Hematopoietic multipotent progenitor cell treated with erythropoietin and hydrocortisone succinate and interleukin-3 and kit ligand, for 6 days (in vitro differentiated cells): ENCODE measurements around the gene BFSP1.

Experiments
- DNase-seq: peaks from one replicate; pipeline ENCODE4 v3.0.0-alpha.2; 2015

The BFSP1 gene

DNA sequence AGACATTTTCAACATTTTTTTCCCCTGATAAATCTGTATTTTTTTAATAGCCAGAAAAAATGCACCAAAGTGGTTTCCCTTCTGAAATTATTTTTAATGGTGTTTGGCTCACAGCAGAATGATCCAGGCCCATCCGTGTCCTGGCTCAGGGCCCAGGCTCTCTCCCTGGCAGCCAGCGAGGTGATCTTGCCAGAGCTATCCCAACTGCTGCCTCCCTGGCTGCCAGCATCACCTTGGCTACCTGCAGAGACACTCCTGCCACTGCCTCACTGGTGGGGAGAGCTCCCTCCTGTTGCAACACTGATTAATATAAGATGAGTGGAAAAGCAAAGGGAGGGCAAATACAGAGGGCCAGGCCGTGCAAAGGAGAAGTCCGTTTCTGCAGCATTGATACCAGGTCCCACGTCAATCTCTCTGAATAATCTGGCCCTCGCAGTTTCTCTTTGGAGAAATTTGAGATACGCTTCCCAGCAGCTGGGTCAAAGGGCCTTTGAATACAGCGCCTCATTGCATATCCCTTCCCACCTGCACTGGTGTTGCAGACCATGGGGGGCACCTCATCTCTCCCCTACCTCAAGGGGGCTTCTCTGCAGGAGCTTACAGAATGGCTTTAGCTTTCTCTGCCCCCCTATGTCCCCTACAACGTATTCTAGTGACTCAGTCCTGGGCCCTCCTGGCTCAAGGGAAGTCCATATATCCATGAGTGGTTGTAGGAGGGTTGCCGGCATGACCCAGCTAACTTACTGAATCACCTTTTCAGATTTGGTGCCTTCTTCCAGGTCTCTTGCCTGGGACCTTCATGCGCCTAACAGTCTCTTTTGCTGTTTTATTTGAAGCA lies 25.9 kb upstream of the BFSP1 start:
- no peak for DNase-seq

DNA sequence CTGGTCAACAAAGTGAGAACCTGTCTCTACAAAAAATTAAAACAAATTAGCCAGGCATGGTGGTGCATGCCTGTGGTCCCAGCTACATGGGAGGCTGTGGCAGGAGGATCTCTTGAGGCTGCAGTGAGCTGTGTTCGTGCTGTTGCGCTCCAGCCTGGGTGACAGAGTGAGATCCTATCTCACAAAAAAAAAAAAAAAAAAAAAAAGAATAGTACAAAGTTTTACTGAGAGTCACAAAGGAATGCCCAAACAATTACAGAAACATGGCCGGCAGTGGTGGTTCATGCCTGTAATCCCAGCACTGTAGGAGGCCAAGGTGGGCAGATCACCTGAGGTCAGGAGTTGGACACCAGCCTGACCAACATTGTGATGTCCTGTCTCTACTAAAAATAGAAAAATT lies 23.9 kb upstream of the BFSP1 start:
- DNase-seq = no peak

DNA sequence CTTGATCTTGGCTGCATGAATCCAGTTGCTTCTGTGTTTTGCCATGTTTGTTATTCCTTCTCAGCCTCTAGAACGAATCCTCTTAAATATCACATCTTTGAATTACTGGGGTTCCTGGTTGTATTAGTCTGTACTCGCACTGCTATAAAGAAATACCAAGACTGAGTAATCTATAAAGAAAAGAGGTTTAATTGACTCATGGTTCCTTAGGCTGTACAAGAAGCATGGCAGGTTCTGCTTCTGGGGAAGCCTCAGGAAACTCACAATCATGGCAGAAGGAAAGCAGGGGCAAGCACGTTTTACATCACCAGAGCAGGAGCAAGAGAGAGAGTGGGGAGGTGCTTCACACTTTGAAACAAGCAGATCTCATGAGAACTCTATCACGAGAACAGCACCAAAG lies 18.0 kb upstream of the BFSP1 start:
- DNase-seq = no peak

DNA sequence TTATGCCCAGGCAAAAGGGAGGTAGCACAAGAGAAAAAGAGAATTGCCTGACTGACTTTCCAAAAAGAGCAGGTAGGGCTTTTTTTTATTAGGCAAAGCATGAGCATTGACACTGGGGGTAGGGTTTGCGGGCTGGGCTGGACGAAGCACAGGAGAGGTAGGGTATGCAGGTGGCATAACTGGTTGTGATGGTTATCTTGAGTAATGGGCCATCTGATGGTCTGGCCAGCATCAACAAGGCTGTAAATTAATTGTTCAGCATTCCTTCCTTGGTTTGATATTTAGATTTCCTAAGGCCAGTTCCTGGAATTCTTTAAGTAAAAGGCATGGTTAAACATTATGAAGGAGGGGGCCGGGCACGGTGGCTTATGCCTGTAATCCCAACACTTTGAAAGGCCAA lies 13.9 kb upstream of the BFSP1 start:
- DNase-seq = no peak

DNA sequence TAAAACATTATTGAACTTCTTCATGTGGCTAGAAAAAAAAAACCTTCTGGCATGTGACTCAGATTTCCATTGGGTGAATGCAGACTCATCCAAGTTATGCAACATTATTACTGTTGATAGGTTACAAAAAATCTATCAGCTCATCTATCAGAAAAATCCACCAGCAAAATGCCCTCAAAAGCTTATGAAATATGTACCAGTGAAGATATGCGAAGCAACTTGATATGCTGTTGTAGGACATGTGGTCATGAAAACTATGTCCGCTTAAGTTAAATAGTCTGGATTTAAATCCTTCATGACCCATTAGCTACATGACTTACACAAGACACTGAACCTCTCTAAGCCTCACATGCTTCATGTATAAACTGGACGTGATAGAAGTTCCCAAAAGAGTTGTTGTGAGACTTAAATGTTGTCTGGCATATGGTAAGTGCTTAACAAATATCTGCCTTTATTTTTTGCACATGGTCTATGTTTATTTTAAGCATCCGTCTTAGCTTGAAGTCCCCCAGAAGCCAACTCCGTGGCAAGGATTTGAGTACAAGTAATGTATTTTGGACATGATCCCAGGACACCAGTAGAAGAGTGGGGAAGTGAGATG lies 12.5 kb upstream of the BFSP1 start:
- DNase-seq = no peak

DNA sequence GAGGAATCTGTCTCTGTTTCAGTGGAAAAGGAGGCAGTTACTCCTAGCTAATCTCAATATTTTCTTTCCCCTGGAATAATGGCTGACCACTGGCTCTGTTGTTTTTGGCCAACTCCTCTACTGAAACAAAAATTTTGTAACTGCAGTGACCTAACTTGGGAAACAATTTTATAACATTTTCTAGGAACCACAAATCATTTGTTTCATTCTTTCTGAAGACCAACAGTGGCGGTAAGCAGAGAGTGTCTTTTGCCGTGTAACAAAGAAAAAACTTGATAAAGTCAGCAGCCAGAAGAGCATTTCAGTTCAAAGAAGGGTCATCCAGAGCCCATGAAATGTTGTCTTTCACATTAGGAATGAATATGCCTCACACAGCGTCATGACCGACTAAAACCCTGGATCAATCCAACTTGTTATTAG lies 11.8 kb upstream of the BFSP1 start:
- DNase-seq = no peak

DNA sequence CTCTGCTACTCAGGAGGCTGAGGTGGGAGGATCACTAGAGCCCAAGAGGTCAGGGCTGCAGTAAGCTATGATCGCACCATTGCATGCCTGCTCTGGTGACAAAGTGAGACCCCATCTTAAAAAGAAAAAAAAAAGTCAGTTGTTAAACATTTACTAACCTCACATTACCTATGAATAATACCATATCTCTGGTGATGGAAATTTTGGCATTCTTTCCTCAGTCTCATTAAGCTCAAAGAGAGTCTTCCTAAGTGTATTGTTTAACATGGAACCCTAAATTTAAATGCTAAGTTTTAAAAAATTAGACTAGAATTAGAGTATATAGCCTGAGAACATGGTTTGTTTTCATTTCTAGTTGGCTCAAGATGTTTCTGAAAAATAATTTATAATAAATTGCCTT lies 11.3 kb upstream of the BFSP1 start:
- no peak for DNase-seq

DNA sequence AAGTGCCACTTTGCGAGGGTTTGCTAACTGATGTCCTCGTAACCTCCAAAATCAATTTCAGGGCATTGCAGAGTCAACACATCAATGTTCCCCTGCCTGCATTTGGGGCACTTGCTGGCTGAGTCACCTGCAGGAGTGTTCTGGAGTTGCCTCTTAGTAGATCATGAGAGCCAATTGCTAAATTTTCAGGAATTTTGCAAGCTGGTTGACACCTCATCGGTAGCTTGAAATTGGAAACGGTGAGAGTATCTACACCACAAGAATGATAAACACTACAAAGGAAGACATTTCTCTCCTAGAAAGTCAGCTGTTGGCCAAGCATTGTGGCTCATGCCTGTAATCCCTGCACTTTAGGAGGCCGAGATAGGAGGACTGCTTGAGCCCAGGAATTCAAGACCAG lies 10.8 kb upstream of the BFSP1 start:
- DNase-seq = no peak

DNA sequence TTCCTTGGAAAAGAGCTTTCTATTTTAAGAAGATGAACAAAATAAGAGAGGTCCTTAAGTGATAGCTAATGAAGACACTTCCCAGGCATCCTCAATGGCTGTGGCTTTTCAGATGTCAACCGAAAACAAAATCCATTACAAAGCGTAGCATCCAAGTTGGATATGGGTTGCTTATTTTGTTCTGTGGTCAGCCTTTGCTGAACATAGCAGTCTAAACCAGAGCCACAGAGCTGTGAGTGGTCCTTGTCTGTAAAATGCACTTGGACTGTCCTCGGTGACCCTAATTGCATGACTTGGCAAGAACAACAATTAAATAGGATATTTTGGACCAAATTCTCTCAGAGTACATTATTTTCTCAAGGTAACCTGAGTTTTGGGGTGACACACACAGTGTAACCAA lies 10.4 kb upstream of the BFSP1 start:
- DNase-seq = no peak

DNA sequence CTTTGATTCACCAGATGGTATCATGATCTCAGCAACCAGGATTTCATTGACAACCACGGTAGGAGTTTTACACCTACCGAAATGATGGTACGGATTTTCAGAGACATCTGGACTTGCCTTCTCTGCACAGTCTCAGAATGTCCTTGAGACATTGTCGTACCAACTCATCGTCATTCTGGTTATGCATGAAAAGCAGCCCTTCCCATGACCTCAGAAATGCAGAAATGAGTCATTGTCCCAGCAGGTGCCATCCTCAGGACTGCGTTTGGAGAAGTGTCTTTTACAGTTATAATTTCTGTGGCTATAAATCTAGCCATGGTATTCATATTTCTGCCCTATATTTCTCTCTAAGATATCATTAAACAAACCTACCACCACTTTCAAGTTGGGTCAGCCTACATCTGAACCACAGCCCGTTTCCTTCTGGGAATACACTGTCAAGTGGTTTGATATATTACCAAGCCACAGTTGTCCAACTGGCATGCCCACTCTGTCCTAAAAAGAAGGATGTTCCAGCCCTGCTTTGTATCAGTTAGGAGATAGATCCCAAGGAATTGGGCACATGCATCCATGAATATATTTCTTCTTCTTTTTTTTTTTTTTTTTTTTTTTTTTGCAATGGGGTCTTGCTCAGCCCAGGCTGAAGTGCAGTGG lies 7.5 kb upstream of the BFSP1 start:
- DNase-seq = no peak

DNA sequence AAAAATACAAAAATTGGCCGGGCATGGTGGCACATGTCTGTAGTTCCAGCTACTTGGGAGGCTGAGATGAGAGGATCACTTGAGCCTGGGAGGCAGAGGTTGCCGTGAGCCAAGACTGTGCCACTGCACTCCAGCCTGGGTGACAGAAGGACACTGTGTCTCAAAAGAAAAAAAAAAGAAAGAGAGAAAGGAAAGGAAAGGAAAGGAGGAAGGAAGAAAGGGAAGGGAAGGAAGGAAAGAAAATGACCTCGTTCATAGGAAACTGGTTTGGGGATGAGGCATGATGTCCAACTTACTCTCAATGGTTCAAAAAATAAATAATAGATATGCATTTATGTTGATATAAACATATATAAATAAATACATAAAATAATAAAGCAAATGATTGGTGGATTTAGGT lies 6.8 kb upstream of the BFSP1 start:
- no peak for DNase-seq

DNA sequence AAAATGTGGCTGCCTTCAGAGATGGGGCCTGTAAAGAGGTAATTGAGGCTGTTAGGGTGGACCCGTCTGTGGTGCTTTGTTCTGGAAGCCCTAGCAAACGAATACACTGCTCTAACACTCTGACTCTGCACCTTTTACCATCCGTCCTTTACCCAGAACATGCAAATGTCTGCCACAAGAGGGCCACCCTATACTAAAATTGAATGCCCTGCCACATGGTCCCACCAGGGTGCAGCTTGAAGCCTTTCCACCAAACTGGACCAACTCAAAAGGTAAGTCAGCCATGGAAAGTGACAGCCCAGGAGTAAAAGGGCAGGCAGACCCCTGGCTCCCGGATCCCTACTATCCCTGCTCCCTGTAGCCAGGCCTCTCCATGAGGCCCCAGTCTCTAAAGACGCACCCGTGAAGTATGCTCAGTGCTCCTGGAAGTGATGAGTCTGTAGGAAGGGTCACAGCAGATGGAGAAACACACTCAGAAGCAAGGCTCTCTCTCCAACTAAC lies 5.8 kb upstream of the BFSP1 start:
- DNase-seq = peak; percentile 91

DNA sequence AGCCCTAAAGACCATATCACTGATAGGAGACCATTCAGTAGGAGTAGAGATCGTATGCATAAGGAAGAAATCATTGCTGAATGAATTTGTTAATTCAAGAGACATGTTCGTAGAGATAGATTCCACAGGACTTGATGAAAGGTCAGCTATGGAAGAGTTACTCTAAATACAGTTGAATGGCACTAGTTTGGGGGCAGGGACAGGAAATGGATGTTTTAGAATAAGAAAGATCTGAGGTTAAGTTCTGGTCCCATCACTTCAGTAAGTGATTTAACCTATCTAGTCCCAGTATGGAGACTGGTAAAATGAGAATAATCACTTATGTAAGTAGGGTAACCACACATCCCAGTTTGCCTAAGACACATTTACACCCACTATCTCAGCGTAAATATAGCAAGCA lies 2.9 kb upstream of the BFSP1 start:
- DNase-seq = no peak

DNA sequence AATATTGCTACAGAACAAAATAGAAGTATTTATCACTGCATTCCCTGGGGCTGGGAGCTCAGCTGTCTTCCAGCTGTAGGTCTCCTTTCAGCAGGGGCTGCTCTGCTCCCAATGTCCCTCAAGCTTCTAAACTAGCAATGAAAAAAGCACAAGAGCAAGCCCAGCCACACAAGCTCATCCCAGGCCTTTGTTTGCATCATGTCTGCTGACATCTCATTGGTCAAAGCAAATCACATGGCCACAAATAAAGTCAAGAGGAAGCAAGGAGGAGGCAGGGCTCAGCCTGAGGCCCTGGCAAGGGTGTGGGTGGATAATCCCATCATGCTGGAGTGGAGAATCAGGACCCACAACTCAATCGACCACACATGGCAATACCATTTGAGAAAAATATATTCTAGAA lies 2.2 kb upstream of the BFSP1 start:
- DNase-seq = peak; percentile 75

DNA sequence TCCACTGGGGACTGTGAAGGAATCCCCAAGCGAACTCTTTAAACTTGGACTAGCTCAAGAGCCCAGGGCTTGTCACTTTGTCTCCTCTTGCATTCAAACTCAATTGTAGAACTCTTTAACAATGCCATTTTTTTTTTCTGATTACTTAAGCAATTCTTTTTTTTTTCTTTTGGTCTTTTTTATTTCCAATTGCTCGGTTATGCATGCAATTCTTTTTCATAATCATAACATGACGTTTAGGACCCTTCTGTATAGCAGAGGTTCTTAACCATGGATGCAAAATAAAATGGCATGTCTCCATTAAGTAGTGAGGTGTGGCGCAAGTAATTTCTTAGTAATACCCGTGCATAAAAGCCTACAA lies 466 bp upstream of the BFSP1 start:
- DNase-seq = no peak

DNA sequence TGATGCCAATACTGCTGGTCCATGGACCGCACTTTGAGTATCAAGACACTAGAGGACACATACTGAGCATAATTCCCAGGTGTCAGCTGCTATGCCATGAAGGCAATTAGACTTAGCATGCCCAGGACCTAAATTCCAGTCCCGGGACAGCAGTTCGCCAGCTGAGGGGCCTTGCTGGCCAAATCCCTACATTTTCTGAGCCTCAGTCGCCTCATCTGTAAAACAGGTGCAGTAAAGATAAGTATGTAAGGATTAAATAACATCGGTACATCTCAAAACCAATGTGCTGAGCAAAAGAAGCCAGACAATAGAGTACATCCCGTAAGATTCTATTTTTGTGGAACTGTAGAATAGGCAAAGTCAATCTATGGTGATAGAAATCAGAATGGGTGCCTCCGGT lies 1.0 kb downstream of the BFSP1 start:
- DNase-seq = no peak

DNA sequence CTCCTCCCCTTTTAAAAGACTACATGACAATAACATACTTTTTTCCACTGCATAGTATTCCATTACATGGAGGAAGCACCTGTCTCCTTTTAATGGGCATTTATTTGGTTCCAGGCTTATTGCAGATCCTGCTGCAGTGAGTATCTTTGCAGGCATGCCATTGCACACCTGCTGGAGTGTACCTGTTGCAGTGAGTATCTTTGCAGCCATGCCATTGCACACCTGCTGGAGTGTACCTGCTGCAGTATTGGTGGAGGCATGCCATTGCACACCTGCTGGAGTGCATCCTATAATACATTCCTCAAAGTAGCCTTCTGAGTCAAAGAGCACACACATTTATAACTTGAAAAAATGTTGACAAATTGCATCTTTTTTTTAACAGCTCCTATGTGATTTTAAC lies 1.6 kb downstream of the BFSP1 start:
- no peak for DNase-seq

DNA sequence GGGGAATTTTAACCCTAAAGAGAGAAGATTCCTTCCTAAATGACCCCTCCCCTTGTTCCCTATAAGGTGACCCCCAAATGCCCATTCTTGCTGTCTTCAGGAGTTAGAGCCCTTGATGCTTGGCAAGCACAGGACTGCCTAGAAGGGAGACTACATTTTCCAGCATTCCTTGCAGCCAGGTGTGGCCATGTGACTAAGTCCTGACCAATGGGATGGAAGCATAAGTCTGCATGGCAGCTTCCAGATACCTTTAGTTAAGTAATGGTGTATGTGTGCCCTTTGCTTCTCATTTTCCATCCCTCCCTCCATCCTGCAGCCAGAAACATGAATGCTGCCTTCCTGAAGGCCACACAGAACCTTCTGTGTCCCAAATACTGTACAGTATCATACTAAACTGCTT lies 5.5 kb downstream of the BFSP1 start:
- DNase-seq = peak; percentile 73

DNA sequence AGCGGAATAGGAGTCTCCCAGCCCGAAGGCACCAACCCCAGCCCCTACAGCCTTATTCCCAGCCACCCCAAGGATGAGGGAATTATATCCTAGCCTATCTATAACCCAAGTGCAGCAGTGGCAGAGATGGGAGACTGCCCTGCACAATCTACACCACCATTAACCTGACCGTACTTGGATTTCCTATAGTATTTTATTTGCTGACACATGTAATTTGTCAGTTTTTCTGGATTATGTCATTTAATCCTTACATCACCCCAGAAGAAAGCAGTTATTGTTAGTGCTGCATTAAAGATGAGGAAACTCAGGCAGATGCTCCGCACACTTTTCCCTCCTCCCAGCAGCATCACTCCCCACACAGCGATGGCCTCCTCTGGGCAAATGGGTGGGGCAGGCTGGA lies 6.0 kb downstream of the BFSP1 start:
- DNase-seq = no peak

DNA sequence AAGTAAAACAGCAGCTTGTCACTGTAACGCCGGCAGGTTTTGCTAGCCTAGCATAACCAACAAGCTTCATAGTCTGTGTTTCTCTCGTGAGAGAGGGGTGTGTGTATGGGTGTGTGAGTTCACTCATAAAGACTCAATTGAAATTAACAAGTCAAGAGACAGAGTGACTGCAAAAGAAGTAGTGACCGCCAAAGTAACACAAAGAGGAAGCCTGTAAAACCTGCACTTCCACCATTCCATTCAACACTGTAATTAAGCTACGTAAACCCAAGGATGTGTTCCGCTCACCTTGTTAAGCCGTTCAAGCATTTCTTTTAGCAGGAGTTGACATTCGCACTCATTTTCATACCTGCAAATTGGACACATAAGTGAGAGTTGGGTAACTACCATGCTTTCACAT lies 6.6 kb downstream of the BFSP1 start:
- DNase-seq = no peak

DNA sequence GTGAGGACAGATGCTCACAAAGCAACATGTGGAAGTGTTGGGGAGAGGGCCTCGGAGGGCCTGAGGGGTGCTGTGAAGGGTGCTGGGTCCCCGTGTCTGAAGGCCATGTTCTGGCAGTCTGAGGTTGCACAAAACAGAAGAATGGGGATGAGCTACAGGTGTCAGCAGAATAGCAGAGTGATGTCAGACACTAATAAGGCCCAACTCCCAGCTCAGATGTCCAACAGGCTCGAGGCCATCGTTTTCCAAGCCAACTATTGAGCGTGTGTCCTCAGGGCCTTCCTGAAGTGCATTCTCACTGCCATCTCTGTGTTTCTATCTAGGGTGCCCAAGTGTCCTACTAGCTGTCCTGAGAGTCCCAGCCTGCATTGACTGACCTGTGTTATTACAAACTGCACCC lies 7.9 kb downstream of the BFSP1 start:
- DNase-seq = no peak

DNA sequence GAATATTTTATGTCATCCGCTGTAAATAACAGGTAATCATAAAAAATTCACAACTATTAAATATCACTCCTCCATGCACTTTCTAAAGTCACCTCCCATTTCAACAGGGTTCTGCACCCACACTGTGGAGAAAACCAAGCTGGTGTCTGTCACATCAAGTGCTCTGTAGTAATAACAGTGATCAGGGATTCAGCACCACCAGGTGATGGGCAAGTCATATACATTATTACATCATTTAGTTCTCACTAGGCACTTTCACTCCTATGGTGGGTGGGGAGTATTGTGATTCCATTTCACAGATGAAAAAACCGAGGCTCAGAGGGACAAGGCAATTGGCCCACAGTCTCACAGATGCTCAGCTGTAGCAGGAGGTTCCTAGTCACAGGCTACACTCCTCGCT lies 8.7 kb downstream of the BFSP1 start:
- no peak for DNase-seq

DNA sequence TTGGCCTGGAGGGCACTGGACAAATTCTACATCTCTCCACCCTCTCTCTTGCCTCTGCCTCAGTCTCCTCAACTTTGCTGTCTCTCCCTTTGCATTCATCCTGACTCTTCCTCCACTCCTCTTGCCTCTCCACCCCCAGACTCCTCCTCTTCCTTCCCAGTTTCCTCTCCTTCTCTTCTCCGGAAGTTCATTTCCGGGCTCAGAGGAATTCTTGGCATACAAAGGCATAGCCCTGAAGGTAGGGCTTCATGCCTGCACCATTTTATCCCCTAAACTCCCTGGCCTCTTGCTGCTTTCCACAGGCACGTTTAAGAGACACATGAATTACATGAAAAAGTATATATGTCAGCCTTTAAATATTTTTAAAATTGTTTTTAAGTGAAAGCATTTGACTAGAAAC lies 10.6 kb downstream of the BFSP1 start:
- no peak for DNase-seq

DNA sequence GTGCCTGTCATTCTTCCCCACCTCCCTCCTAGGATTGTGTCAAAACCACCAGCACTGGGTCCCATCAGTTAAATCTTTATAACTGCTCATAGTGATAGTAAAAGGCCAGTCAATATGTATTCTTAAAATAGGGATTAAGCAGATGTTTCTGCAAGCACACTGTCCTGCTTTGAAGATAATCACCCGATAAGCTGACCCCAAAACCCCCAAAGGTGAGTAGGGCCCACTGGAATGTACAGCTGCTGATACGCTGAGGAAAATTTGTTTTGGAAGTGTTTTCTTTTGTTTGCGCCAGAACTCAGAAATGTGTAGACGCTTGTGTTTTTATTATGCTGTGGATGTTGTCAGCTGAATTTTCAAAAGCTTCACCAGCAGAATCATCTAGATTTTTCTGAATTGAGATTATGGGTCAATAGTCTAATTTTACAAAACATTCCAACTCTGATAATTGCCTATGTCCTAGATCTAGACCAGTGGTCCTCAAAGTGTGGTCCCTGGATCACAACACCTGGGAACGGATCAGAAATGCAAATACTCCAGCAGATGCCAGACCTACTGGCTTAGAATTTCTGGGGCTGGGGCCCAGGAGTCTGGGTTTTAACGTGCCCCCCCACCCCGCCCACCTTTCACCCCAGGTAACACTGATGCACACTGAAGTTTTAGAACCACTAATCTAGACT lies 11.4 kb downstream of the BFSP1 start:
- DNase-seq = no peak
